Measurements from ENCODE around the gene FCER1G.

The FCER1G gene

DNA sequence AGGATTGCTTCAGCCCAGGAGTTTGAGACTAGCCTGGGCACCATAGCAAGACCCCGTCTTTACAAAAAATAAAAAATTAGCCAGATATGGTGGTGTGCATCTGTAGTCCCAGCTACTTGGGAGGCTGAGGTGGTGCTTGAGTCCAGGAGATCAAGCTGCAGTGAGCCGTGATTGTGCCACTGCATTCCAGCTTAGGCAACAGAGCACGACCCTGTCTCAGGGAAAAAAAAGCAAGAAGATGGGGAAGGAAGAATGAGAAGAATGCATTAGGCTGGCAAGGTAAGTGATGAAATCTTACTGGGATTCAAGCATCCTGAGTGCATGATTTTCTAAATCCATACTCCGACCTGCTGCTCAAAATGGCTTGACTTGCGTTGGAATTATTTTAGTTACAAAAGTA lies 50.2 kb downstream of the FCER1G start:
- TF ChIP-seq SIN3A (IDR thresholded peaks at IDR 0.05; ENCODE audit: borderline replicate concordance, insufficient read depth, low read length) (no peak), FOXP2 (optimal IDR thresholded peaks at IDR 0.05; ENCODE audit: borderline replicate concordance, extremely low read depth, extremely low read length, insufficient read depth) (no peak), REST (IDR thresholded peaks at IDR 0.05; ENCODE audit: insufficient read depth in 1 of 2, low read depth in 2 of 2, low read length in 2 of 2) (no peak), POLR2AphosphoS5 (IDR thresholded peaks at IDR 0.05; ENCODE audit: low read depth, low read length) (no peak), TAF1 (IDR thresholded peaks at IDR 0.05; ENCODE audit: borderline replicate concordance, insufficient read depth, low read length) (no peak)

DNA sequence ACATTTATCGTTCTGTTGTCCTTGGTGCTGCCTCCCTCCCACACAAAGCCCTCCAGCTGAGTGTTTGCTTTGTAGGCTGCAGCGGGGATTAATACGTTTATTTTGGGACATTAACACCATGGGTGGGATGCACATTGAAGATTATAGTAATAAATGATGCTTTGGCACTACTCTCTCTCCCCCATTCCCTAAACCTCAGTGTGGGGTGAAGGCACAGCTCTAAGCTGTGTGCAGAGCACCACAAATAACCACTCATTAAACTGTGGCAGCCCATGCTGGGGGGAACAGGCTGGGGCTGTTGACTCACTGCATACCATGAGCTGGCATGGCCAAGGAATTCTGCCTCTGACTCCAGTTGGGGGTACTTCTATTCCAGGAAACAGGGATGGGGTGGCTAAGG lies 51.1 kb downstream of the FCER1G start:
- no peak for TF ChIP-seq REST (IDR thresholded peaks at IDR 0.05; ENCODE audit: insufficient read depth in 1 of 2, low read depth in 2 of 2, low read length in 2 of 2)
- no peak for TF ChIP-seq TAF1 (IDR thresholded peaks at IDR 0.05; ENCODE audit: borderline replicate concordance, insufficient read depth, low read length)
- no peak for TF ChIP-seq POLR2AphosphoS5 (IDR thresholded peaks at IDR 0.05; ENCODE audit: low read depth, low read length)
- TF ChIP-seq SIN3A (IDR thresholded peaks at IDR 0.05; ENCODE audit: borderline replicate concordance, insufficient read depth, low read length) = no peak
- no peak for TF ChIP-seq FOXP2 (optimal IDR thresholded peaks at IDR 0.05; ENCODE audit: borderline replicate concordance, extremely low read depth, extremely low read length, insufficient read depth)

- TF ChIP-seq SIN3A (IDR thresholded peaks at IDR 0.05; ENCODE audit: borderline replicate concordance, insufficient read depth, low read length) (no peak), REST (IDR thresholded peaks at IDR 0.05; ENCODE audit: insufficient read depth in 1 of 2, low read depth in 2 of 2, low read length in 2 of 2) (no peak)
Observed at GRCh38 chr1:161266836-161267235, 51.7 kb downstream of the FCER1G start.

GRCh38 chr1:161267321-161267720 lies 52.2 kb downstream of the FCER1G start:
- TF ChIP-seq FOXP2 (optimal IDR thresholded peaks at IDR 0.05; ENCODE audit: borderline replicate concordance, extremely low read depth, extremely low read length, insufficient read depth) = no peak
- TF ChIP-seq POLR2AphosphoS5 (IDR thresholded peaks at IDR 0.05; ENCODE audit: low read depth, low read length) = no peak
- TF ChIP-seq REST (IDR thresholded peaks at IDR 0.05; ENCODE audit: insufficient read depth in 1 of 2, low read depth in 2 of 2, low read length in 2 of 2) = no peak
- no peak for TF ChIP-seq SIN3A (IDR thresholded peaks at IDR 0.05; ENCODE audit: borderline replicate concordance, insufficient read depth, low read length)
- no peak for TF ChIP-seq TAF1 (IDR thresholded peaks at IDR 0.05; ENCODE audit: borderline replicate concordance, insufficient read depth, low read length)

All from PFSK-1 (cell line).